KOPT-K1 (cell line): ENCODE data around the gene CALM3.
"Not testable (repeated sequence)": the region's sequence is repeated elsewhere in the genome, so short reads cannot be mapped to it uniquely, and the experiment has no call there.

ENCODE experiments used
- H3K27ac ChIP-seq: fragments of 200-600 bp; sonication (generic); 2 replicates; pipeline ENCODE4 v1.5.1; 2016; ENCODE audit warnings: antibody characterized with exemption, mild to moderate bottlenecking, low read depth, low read length; ENCODE audit not compliant: poor library complexity, severe bottlenecking
- H3K36me3 ChIP-seq: fragments of 200-600 bp; sonication (generic); 2 replicates; pipeline ENCODE4 v1.5.1; 2017; ENCODE audit warnings: antibody characterized with exemption, mild to moderate bottlenecking, low read length, moderate library complexity; ENCODE audit not compliant: insufficient read depth
- H3K9me3 ChIP-seq: fragments of 200-600 bp; sonication (generic); 2 replicates; pipeline ENCODE4 v1.5.1; 2017; ENCODE audit warnings: antibody characterized with exemption, low read length, mild to moderate bottlenecking; ENCODE audit not compliant: insufficient read depth, poor library complexity, severe bottlenecking

CALM3 gene

GRCh38 chr19:46618670-46619231, 17.6 kb downstream of the CALM3 start:
- H3K27ac ChIP-seq, result no peak overlapping the region
- no peaks in the 10 kb centered on the region for H3K9me3 ChIP-seq
- H3K36me3 ChIP-seq, result no peaks in the 10 kb centered on the region

- Histone ChIP-seq H3K36me3 (no peaks in the 10 kb centered on the region), H3K9me3 (no peaks in the 10 kb centered on the region), H3K27ac (no peak overlapping the region)
Observed at GRCh38 chr19:46620267-46620666, 19.1 kb downstream of the CALM3 start.

- H3K36me3 ChIP-seq, result no peaks in the 10 kb centered on the region
- H3K27ac ChIP-seq, result no peak overlapping the region
- H3K9me3 ChIP-seq, result no peaks in the 10 kb centered on the region
Observed at GRCh38 chr19:46620716-46621115, 19.6 kb downstream of the CALM3 start.

- Histone ChIP-seq H3K27ac (no peak overlapping the region), H3K9me3 (no peaks in the 10 kb centered on the region), H3K36me3 (no peaks in the 10 kb centered on the region)
Observed at GRCh38 chr19:46621191-46622117, 20.3 kb downstream of the CALM3 start.

GRCh38 chr19:46622118-46622446, 21.0 kb downstream of the CALM3 start:
- Histone ChIP-seq H3K9me3 (no peaks in the 10 kb centered on the region), H3K27ac (no peak overlapping the region), H3K36me3 (no peaks in the 10 kb centered on the region)

- H3K27ac ChIP-seq, result no peak overlapping the region
Observed at GRCh38 chr19:46623915-46624502, 22.9 kb downstream of the CALM3 start.

GRCh38 chr19:46624958-46625661, 24.0 kb downstream of the CALM3 start, which contains the start of gene PTGIR:
Gene PTGIR (minus strand): TSS chr19:46625089. CDS start chr19:46624225, 864 bp downstream.
- Histone ChIP-seq H3K27ac (no peak within 1 kb of the TSS), H3K36me3 (no peaks in the 10 kb centered on the region), H3K9me3 (no peaks in the 10 kb centered on the region)

More at GRCh38 chr19:46623915-46624502, 22.9 kb downstream of the CALM3 start:
- no peaks in the 10 kb centered on the region for H3K36me3 ChIP-seq
- H3K9me3 ChIP-seq, result no peaks in the 10 kb centered on the region

- H3K9me3 ChIP-seq, result no peaks in the 10 kb centered on the region
- H3K27ac ChIP-seq, result no peak overlapping the region
- H3K36me3 ChIP-seq, result no peaks in the 10 kb centered on the region
Observed at GRCh38 chr19:46625731-46626130, 24.6 kb downstream of the CALM3 start.

- no peak overlapping the region for H3K27ac ChIP-seq
- no peaks in the 10 kb centered on the region for H3K36me3 ChIP-seq
- H3K9me3 ChIP-seq, result no peaks in the 10 kb centered on the region
Observed at GRCh38 chr19:46626446-46626845, 25.3 kb downstream of the CALM3 start.

GRCh38 chr19:46628970-46629369, 27.8 kb downstream of the CALM3 start:
- H3K9me3 ChIP-seq, H3K27ac ChIP-seq, H3K36me3 ChIP-seq: not testable (repeated sequence)

GRCh38 chr19:46629546-46630025, 28.5 kb downstream of the CALM3 start:
- H3K36me3 ChIP-seq, result no peaks in the 10 kb centered on the region
- H3K9me3 ChIP-seq, result no peaks in the 10 kb centered on the region
- H3K27ac ChIP-seq, result no peak overlapping the region

GRCh38 chr19:46630586-46631205, 29.6 kb downstream of the CALM3 start:
- no peaks in the 10 kb centered on the region for H3K36me3 ChIP-seq
- H3K9me3 ChIP-seq, result no peaks in the 10 kb centered on the region
- H3K27ac ChIP-seq, result no peak overlapping the region

- Histone ChIP-seq H3K27ac (no peak overlapping the region), H3K9me3 (no peaks in the 10 kb centered on the region)
Observed at GRCh38 chr19:46631481-46631880, 30.4 kb downstream of the CALM3 start.

GRCh38 chr19:46633130-46633529, 32.0 kb downstream of the CALM3 start:
- no peak overlapping the region for H3K27ac ChIP-seq
- no peaks in the 10 kb centered on the region for H3K9me3 ChIP-seq
- no peaks in the 10 kb centered on the region for H3K36me3 ChIP-seq

More at GRCh38 chr19:46631481-46631880, 30.4 kb downstream of the CALM3 start:
- H3K36me3 ChIP-seq, result no peaks in the 10 kb centered on the region
